ENCODE measurements around the gene PDLIM5. TPM values are rescaled to one million over a fixed set of nuclear protein-coding genes. Genes with fewer than 3 reads are reported as not detected.

Gene PDLIM5
- total and polyA plus RNA-seq, 2 of the 8 experiments (the other 6 are each of a cell fraction or from before 2014, with no cell fraction given): 37.3 to 62.1 TPM

- TF ChIP-seq BRCA1 (IDR thresholded peaks at IDR 0.05; ENCODE audit: low read depth, low read length): no peak
- no peak for TF ChIP-seq JUN (IDR thresholded peaks at IDR 0.05; ENCODE audit: low read depth, low read length)
- TF ChIP-seq RAD21 (IDR thresholded peaks at IDR 0.05 in 1 of 2, conservative IDR thresholded peaks at IDR 0.05 in 1 of 2; ENCODE audit: low read depth in 2 of 2, low read length in 2 of 2): no peak
- TF ChIP-seq ATF3 (IDR thresholded peaks at IDR 0.05; ENCODE audit: insufficient read depth, low read depth, low read length): no peak
- no peak for TF ChIP-seq ZNF274 (IDR thresholded peaks at IDR 0.05; ENCODE audit: borderline replicate concordance, extremely low read depth, low read length)
Observed at GRCh38 chr4:94690851-94691254, 239.1 kb downstream of the PDLIM5 start (continued).

Measured in H1 (cell line).